HG03095 (cell line): ENCODE data around the gene STK32B.
"Not testable (repeated sequence)": the region's sequence is repeated elsewhere in the genome, so short reads cannot be mapped to it uniquely, and the experiment has no call there.

ENCODE experiments used
- ATAC-seq: cut with Tn5 transposase; IDR thresholded peaks from one replicate; pipeline ENCODE4 v1.9.1; 2021; ENCODE audit warnings: moderate library complexity; ENCODE audit not compliant: unreplicated experiment

STK32B gene

DNA sequence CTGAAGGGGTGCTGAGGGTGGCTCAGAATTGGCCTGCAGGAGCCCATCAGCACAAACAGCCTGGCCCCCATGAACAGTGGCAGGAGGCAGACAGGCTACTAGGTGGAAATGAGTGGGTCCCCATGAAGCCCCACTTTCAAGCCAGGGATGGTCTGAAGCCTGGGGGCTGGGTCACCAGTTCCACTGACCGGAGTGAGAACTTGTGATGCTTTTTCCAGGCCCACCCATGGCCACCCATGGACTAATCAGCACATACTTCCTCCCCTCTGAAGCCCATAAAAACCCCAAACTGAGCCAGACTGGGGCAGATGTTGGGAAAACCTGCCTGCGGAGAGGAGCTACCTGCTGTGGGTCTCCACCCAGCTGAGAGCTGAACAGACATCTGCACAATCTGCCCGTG lies 372.9 kb downstream of the STK32B start:
- ATAC-seq: no peak

DNA sequence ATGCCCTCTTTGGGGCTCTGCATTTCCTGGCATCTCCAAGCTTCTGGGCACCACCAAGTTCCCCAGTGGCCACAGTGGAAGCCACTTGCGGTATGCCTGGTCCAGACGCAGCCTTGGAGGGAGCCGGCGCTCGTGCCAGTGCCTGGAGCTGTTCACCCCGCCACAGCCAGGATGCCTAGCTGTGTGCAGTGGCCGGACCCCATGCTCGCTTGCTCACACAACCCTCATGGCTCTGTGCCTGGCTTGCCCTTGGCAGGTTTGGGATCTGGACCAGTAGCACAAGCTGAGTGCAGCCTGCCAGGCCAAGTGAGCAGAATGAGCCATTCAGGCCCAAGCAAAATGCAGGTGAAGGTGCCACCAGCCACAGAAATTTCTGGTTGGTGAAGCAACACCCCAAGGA lies 373.6 kb downstream of the STK32B start:
- no peak for ATAC-seq

GRCh38 chr4:5429747-5430146 lies 378.5 kb downstream of the STK32B start:
- no peak for ATAC-seq

DNA sequence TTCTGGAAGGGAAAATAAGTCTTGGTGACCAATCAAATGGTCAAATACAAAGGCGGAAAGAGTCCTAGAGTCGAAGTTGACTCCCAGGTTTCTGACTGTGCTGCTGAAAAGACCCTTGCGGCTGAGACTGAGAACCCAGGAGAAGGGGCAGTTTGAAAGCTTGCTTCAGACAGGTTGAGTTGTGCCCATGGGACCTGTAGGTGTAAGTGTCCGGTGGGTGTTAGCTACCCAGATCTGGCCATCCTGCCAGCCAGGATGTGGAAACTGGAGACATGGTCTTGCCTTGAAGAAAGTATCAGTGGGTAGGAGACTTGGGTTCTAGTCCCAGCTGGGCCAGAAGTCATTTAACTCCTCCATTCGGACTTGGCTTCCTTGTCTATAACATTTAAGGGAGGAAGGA lies 381.9 kb downstream of the STK32B start:
- ATAC-seq: no peak

GRCh38 chr4:5435201-5435600 lies 383.9 kb downstream of the STK32B start:
- ATAC-seq: no peak

DNA sequence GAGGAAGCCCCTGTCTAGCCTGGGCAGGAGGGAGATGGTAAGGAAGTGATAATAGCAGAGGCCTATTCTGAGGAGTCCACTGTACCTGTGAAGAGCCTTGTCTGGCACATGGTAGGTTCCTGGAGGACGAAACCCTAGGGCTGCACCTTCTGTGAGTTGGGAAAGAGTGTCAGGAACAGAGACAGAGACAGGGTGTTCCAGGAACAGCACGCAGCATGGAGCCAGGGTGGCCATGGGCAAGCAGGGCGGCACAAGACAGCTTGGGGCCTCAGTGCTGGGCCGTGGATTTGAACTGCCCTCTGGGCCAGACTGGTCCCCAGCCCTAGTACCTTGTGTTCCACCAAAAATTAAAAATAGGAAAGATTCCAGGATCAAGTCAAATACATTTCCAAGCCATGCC lies 384.5 kb downstream of the STK32B start:
- ATAC-seq: no peak

GRCh38 chr4:5443976-5444802 lies 392.9 kb downstream of the STK32B start:
- not testable (repeated sequence) for ATAC-seq

DNA sequence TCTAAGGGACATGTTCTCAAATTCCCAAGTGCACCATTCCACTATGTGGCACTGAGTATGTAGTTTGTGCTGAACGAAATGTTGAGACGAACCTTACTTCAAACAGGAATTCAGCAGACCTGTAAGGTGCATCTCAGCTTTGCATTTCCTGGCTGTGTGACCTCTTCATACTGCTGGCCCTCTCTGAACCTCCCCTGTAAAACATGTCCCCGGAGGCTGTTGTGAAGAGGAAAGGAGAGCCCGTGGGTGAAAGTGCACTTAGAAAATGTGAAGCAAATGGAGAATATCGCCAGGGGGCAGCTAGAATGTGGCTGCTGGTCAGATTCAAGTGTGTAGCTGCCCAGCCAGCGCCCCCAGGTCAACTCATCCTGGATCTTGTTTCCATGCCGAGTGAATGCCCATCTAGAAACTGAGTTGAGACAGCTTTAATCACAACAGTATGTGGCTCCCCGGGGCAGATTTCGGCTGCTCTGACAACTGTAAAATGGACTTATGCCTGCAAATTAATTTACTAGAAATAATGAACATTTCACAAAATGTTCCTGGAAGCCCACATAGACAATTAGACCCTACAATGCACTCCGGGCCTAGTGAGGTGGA lies 393.7 kb downstream of the STK32B start:
- ATAC-seq: no peak

DNA sequence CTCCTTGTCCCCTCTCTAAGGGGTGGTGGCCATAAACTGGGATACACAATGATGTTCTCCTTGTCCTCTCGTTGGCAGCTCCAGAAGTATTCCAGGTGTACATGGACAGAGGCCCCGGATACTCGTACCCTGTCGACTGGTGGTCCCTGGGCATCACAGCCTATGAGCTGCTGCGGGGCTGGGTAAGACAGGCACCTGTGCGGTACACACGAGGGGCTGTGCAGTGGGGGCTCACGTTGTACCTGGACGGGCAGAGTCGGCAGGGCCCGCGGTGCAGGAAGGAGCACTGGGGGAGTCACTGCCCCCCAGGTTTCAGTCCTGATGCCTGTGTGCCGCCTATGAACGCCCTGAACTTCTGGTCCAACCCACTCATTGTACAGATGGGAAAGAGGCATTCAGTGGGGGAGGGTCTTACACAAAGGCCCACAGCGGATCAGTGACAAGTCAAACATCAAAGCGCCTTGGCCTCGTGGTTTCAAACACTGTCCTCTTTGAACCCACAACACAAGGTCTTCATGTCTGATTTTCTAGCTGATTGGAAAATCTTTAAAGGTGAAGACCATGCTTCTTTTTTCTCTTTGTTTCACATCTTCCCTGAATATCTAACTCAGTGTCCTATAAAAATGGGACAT lies 395.4 kb downstream of the STK32B start:
- ATAC-seq: no peak

DNA sequence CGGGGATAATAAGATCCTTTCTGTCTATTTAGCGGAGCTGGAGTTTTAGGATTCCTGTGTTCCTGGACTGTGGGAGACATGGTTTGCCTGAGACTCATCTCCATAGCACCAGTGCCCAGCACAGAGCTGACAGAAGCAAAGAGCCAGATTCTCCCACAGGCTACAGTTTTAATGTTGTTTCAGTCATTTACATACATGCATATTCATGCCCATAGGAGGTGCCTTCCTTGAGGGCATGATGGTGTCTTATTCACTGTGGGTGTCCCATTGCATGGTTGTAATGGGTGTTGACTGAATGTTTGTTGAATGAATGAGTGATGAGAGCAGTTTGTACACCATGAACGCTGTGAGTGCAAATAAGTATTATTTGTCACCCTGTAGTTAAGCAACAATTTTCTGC lies 396.5 kb downstream of the STK32B start:
- no peak for ATAC-seq

DNA sequence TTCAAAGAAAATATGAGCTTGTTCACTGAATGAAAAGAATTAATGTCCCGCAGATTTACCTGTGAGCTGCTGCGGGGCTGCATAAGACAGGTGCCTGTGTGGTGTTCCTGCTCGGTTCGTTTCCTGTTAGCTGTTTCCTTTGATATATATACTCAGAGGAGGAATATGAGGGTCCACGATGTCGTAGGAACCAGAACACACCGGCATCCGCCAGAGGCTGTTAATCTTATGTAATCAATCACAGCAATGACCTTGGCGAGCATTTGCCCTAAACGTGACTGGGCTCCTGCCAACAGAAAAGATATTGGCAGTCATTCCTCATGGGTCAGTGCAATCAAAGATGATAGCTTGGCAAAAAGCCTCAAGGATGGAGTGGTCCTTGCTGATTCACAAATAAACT lies 396.9 kb downstream of the STK32B start:
- ATAC-seq: no peak

DNA sequence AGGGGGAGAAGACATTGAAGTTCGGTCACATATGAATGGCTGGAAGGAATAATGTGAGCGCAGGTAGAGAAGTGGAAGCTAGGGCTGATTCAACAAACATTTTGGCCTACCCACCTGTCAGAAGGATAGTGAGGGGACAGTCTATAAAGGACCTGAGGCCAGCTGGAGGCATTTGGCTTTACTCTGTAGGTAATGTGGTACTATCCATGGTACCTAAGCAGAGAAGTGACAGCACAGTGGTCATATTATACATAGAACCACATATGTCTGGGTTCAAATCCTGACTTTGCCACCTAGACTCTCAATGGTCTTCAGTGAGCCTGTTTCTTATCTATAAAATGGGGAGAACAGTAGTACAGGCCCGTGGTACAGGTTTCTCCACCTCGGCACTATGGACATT lies 400.0 kb downstream of the STK32B start:
- no peak for ATAC-seq

DNA sequence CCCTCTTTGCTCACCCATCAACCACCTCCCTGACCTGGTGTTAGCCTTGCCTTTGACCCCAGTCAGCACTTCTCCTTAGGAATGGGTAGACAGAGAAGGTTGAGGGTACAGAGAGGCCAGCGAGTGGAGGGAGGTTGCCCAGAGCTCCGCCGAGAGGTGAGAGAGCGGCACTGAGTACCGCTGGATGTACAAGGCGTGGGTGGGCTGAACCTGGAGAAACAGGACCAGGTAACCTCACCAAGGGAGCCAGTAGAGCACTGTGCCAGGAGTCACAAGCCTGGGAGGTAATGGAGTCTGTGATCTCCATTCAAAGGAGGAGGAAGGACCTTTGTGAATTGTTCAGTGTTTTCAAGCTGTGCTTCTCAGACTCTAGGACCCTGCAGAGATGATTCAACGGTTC lies 400.9 kb downstream of the STK32B start:
- no peak for ATAC-seq

DNA sequence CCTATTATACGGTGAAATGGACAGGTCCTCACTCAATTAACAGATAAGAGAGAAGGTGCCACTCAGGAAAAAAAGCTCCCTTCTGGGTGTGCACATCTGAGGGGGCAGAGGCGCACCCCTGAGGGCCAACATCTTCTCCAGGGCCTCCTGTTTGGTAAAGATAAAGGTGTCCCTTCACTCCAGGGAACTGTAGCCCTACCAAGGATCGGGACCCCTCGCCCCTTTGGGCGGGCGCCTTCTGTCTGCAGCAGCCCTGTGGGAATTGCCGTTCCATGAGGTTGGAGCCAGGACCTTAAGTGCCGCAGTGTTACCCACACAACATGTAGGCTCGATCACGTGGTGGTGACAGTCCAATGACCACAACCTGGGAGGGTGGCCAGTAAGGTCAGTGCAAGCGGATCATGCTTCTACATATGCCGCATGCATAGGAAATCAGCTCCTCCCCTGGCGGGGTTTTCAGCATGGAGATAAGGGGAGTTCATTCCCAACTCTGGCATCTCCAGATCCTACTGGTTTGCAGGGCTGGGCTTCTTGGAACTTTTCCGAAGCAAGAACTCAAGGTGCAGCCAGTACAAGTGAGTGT lies 403.8 kb downstream of the STK32B start:
- no peak for ATAC-seq

DNA sequence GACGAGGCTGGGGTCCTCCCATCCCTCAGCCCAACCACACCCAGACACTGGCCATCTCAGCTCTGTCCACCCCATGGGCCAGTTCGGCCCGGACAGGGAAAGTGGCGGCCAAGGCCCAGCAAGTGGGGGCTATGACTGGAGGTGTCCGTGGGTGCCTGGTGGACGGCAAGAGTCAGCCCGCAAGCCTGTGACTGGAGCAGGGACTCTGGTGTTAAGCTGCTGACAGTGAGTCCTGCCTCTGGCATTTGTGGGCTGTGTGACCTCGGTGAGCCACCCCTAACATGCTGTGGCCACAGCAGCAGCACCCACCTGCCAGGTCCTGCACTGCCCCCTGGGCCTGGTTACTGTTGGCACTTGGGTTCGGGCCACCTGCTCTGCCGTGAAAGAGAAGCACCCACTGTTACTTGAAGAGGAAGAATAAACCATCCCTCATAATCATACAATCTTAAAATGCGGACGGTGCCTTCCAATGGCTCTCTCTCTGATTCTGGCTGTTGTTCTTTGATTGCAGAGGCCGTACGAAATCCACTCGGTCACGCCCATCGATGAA lies 405.1 kb downstream of the STK32B start:
- no peak for ATAC-seq

DNA sequence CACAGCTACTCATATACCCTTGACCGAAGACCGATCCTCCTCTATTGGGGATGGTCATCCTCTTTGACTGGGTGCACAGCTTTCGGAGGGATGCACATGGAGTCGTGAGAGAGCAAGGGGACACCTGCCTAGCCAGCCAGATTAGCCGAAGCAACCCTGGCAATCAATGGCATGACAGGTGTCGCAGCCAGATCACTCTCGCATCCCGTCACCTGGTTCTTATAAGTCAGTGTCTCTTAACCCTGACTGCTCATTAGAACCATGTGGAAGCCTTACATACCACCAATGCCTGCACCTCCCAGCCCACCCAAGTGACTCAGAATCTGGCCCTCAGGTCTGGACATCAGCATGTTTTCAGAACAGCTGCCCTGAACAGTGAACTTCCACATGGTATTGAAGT lies 407.4 kb downstream of the STK32B start:
- ATAC-seq: no peak

DNA sequence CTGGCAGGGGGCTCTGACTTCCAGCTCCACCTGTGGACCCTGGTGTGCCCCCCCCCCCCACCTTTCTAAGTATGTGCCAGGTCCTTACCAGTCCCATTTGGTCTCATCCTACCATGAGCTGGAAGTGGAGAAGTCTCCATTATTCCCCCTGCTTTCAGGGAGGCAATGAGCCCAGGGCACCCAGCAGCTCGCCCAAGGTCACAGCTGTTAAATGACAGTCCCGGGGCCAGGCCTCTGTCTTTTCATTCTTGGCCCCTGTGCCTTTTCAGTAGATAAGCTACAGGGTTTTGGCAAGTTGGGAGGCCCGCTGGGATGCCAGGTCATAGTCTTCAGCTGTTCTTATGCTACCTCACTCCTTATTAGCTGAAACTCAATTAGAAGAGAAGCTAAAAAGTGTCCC lies 408.0 kb downstream of the STK32B start:
- ATAC-seq: no peak

DNA sequence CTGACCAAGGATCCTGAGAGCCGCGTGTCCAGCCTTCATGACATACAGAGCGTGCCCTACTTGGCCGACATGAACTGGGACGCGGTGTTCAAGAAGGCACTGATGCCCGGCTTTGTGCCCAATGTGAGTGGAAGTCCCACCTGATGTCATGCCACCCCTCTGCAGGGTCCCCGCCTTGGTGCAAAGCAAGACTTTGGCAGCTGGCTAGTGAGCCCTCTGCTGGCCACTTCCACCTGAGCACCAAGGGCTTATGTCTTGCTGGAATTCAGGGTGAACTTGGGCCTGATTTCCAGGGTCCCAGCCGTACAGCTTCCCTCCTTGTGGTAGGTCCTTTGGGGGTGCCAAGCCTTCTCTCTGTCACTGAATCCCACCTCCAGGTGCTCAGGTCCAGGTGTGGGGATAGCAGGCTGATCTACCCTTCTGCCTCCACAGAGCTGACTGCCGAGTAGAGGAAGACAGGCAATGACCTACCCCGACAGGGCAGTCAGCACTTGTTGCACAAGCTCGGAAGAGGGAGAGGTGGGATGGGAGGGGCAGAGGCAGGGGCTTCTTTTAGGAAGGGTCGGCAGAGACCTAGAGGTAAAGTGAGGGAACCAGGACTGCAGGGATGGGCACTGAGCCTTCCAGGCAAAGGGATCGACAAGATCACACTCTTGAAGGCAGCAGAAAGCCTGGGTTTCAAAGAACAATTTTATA lies 409.0 kb downstream of the STK32B start:
- ATAC-seq: no peak

GRCh38 chr4:5461477-5461876 lies 410.2 kb downstream of the STK32B start:
- ATAC-seq: no peak

- ATAC-seq: no peak
These were observed 411.1 kb downstream of the STK32B start for GRCh38 chr4:5462254-5462835.

DNA sequence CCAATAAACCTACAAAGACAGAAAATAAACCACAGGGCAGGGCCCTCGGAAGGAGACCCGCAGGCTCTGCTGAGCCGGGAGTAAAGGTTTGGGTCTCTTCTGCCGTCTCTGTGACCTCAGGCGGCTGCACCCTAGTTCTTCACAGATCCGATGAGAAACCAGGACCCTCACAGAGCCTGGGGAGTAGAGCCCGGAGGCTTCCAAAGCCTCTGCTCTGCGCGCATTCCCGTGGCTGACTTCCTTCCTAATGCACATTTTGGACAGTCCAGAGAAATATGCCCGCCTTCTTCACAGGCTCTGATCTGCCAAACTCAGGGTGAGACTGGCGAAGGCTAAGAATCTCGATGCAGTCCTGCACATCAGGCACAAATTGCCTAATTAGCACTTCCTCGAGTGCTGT lies 411.6 kb downstream of the STK32B start:
- ATAC-seq: no peak
